Adrenal gland (tissue), 12 donors: ENCODE results near the gene PPP1R14C. TPM values are rescaled to one million over a fixed set of nuclear protein-coding genes. Genes with fewer than 3 reads are reported as not detected.

Experiments
- DNase-seq, 7 donors: peaks; one replicate each; pipeline ENCODE4 v3.0.0-alpha.2; 2019 to 2020
- H3K27ac ChIP-seq, 5 donors: fragments of 200-600 bp; sonication (generic) in 4 of 5; 1 replicate in 3 of 5; 2 replicates in 2 of 5; pipeline versions ENCODE4 v1.5.1 to v1.8.0; 2016 to 2020; ENCODE audit warnings: mild to moderate bottlenecking in 1 of 5
- H3K27me3 ChIP-seq: fragments of 200-600 bp; 2 replicates; pipeline ENCODE4 v1.8.0; 2021
- H3K36me3 ChIP-seq, 2 donors: fragments of 200-600 bp; replicated peaks in 1 of 2; 1 replicate in 1 of 2; 2 replicates in 1 of 2; pipeline versions ENCODE4 v1.5.1 to v1.8.0; 2018 to 2022
- H3K4me1 ChIP-seq, 2 donors: fragments of 200-600 bp; replicated peaks in 1 of 2; 1 replicate in 1 of 2; 2 replicates in 1 of 2; pipeline versions ENCODE4 v1.5.1 to v1.8.0; 2018 to 2021
- H3K4me3 ChIP-seq, 4 donors: fragments of 200-600 bp; sonication (generic) in 3 of 4; one replicate each; pipeline ENCODE4 v1.5.1; 2016 to 2018
- H3K9me3 ChIP-seq, 3 donors: fragments of 200-600 bp; sonication (generic) in 1 of 3; replicated peaks in 1 of 3; 1 replicate in 2 of 3; 2 replicates in 1 of 3; pipeline versions ENCODE4 v1.5.1 to v1.8.0; 2016 to 2021
- POLR2A ChIP-seq, 2 donors: fragments of 450-650 bp; IDR thresholded peaks; one replicate each; pipeline ENCODE4 v1.6.1; 2017; ENCODE audit warnings: antibody characterized with exemption in 2 of 2, mild to moderate bottlenecking in 2 of 2, moderate library complexity in 1 of 2
- WGBS, 4 donors: extraction: QIAGEN DNeasy Blood & Tissue Kit in 2 of 4; methylation state at CpG; one replicate each; pipeline versions ENCODE4 v1.1.5 to v1.1.7; 2013 to 2017; 5-methylcytosine and 5-hydroxymethylcytosine counted together
- intact Hi-C, 2 donors: fragments of 100-400 bp; cut with DNase I; formaldehyde crosslinking; loops; one replicate each; pipeline versions ENCODE4 v1.14.1 to v1.15.0; 2022 to 2023
- polyA plus RNA-seq, 3 donors: library from polyadenylated mRNA; stranded (reverse); fragments of 200-250 nt in 2 of 3; fragments of 350-450 nt in 1 of 3; fragmentation: Illumina TruSeq in 1 of 3; extraction: RNeasy Lipid Tissue Mini Kit (QIAGEN cat#74804) in 1 of 3; gene quantifications; one replicate each; pipeline ENCODE4 v1.2.3, GENCODE V29; 2013 to 2014
- total RNA-seq, 9 donors: library from RNA; depleted of rRNA in 4 of 9; stranded (reverse); fragments of >200 nt in 4 of 9; fragments of 120-200 nt in 1 of 9; fragmentation: NEBNext Ultra II Directional in 1 of 9; extraction: Animal tissue kit (Norgen Biotek cat#: 25700) in 1 of 9; gene quantifications; one replicate each; pipeline versions ENCODE4 v1.1.0 to v1.2.4, GENCODE V29; 2013 to 2023
- TF ChIP-seq, protein P1 (sequence below), 6 experiments: fragments of 450-650 bp in 4 of 6; fragments of 200-600 bp in 2 of 6; sonication (generic) in 1 of 6; IDR thresholded peaks; 1 replicate in 5 of 6; 2 replicates in 1 of 6; pipeline versions ENCODE4 v1.5.1 to v1.8.0; 2016 to 2021; ENCODE audit warnings: antibody characterized with exemption in 6 of 6, mild to moderate bottlenecking in 2 of 6, moderate library complexity in 1 of 6
- donor health status: healthy with polysubstance abuse.
- donor health status: Bipolar disorder and iron deficiency.
- donor health status: DM: yes; HTN: yes; CAD: no.
- donor health status: DM: no; HTN: no; CAD: no.
- donor health status: DM: no; HTN: no; CAD: no.
- donor health status: DM: yes; HTN: yes; CAD: no.

PPP1R14C gene
- total and polyA plus RNA-seq, 12 donors = 0.11 to 0.46 (median 0.17) TPM; not detected in 5

DNA sequence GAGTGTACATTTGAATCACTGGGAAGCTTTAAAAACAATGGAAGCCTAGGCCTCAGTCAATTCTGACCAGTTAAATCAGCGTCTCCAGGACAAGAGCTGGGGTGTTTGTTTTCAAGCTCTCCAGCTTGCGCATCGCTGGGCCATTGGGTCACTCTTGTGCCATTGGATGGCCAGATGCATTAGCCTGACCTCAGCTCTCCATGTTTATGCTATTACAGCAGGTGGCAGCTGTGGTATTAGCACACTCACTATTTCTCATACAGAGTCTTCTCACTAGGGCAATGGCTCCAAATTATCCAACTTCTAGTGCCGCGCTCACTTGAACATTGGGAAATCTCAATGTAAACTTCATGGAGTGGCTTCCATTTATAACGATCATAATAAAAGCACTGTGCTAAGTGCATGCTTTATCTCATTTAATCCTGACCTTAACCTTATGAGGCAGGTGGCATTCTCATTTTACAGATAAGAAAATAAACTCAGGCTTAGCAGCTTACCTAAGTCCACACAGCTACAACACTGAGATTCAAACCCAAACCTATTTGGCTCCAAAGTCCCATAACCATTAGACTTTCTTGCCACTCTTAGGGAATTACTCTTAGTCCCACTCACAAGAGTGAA is 108.8 kb downstream of the PPP1R14C start:
- H3K9me3 ChIP-seq = no peaks in the 10 kb centered on the region
- no peak overlapping the region for H3K27ac ChIP-seq
- intact Hi-C loops = no loop called here
- no peak overlapping the region for H3K4me3 ChIP-seq
- TF ChIP-seq POLR2A (IDR thresholded peaks at IDR 0.05) = no peak
- TF ChIP-seq, protein P1, sequence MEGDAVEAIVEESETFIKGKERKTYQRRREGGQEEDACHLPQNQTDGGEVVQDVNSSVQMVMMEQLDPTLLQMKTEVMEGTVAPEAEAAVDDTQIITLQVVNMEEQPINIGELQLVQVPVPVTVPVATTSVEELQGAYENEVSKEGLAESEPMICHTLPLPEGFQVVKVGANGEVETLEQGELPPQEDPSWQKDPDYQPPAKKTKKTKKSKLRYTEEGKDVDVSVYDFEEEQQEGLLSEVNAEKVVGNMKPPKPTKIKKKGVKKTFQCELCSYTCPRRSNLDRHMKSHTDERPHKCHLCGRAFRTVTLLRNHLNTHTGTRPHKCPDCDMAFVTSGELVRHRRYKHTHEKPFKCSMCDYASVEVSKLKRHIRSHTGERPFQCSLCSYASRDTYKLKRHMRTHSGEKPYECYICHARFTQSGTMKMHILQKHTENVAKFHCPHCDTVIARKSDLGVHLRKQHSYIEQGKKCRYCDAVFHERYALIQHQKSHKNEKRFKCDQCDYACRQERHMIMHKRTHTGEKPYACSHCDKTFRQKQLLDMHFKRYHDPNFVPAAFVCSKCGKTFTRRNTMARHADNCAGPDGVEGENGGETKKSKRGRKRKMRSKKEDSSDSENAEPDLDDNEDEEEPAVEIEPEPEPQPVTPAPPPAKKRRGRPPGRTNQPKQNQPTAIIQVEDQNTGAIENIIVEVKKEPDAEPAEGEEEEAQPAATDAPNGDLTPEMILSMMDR (IDR thresholded peaks at IDR 0.05) = no peak
- WGBS, 4 donors = 93 to 95% (median 94%) methylated on average over 5 to 6 of the region's 6 CpGs
- no peaks in the 10 kb centered on the region for H3K27me3 ChIP-seq
- no peak for DNase-seq
- no peaks in the 10 kb centered on the region for H3K4me1 ChIP-seq
- no peaks in the 10 kb centered on the region for H3K36me3 ChIP-seq

DNA sequence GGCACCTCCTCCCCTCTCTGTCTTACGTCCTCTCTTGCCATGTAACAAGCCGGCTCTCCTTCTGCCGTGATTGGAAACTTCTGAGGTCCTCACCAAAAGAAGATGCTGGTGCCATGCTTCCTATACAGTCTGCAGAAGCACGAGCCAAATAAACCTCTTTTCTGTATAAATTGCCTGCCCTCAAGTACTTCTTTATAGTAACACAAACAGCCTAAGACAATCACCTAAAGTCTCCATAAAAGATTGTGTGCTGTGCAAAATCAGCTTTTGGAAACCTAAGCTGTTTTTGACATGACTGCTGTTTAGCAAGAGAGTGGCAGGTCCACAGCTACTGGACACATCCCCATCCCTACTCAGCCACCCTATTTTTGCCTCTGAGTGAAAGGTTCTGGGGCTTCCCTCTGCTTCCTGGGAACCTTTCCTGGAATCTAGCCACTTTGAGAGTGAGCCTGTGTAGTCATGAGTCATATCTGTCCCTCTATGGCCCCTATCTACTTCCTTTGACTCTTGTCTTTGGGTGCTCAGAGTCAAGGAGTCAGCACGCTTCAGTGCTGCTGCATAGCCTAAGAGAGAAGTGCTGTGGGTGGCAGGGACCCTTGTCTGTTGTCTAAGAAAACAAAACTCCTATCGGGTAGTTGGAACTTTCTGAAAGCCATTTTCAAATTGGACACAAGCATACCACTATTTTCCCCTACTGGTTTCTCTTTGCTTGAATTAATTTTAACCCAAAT is 110.0 kb downstream of the PPP1R14C start:
- no peaks in the 10 kb centered on the region for H3K9me3 ChIP-seq
- H3K4me3 ChIP-seq = no peak overlapping the region
- 75 to 83% (median 78%) methylated on average over 5 to 6 of the region's 6 CpGs for WGBS, 4 donors
- H3K4me1 ChIP-seq = no peaks in the 10 kb centered on the region
- DNase-seq = no peak
- no peak overlapping the region for H3K27ac ChIP-seq
- H3K36me3 ChIP-seq = no peaks in the 10 kb centered on the region
- intact Hi-C loops = no loop called here
- no peak for TF ChIP-seq POLR2A (IDR thresholded peaks at IDR 0.05)
- TF ChIP-seq, protein P1 (IDR thresholded peaks at IDR 0.05) = no peak
- H3K27me3 ChIP-seq = no peaks in the 10 kb centered on the region

DNA sequence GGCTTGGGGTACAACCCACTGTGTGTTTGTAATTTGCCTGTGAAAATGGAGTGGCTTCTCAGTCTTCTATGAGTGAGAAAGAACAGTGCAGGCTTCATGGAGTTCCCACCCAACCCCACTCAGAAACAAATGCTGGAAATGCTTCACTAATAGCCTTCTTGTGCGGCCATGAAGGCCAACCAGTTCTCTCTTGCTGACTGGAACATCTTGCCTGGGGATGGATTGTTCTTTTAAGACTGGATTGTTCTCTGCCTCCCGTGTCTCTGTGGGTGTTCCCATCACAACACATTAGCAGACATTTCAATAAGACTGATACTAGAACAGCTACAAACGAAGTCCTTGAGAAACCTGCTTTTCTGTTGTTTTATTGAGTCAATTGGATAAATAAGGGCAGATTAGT is 110.6 kb downstream of the PPP1R14C start:
- intact Hi-C loops = no loop called here
- no peak for DNase-seq
- no peak for TF ChIP-seq POLR2A (IDR thresholded peaks at IDR 0.05)
- TF ChIP-seq, protein P1 (IDR thresholded peaks at IDR 0.05) = no peak
- no peak overlapping the region for H3K27ac ChIP-seq
- WGBS, 4 donors = 46 to 64% (median 60%) methylated on average over 3 of the region's 3 CpGs
- no peaks in the 10 kb centered on the region for H3K27me3 ChIP-seq
- no peaks in the 10 kb centered on the region for H3K4me1 ChIP-seq
- no peak overlapping the region for H3K4me3 ChIP-seq
- H3K36me3 ChIP-seq = no peaks in the 10 kb centered on the region
- no peaks in the 10 kb centered on the region for H3K9me3 ChIP-seq

DNA sequence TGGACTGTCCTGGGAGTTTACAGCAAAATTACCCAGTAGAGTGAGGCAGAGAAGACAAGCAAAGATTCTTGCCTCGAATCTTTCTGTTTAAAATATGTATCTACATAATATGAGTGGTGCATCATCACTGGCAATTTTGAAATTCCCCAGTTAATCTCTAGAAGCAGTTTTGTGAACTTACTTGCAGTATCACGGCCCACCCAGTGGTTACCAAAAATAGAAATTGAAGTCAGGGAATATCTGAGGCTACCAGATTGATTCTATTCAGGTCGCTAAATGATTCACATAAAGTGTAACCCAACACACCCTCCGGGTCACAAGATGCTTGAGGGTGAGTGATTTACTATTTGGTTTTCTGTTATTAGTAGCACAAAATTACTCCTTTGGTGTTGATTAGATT is 111.9 kb downstream of the PPP1R14C start:
- 56 to 71% (median 64%) methylated on average over 4 of the region's 4 CpGs for WGBS, 4 donors

More for the DNA sequence above, 111.9 kb downstream of the PPP1R14C start:
- intact Hi-C loops = no loop called here
- no peak for DNase-seq
- Histone ChIP-seq H3K9me3 (no peaks in the 10 kb centered on the region), H3K4me1 (no peaks in the 10 kb centered on the region), H3K27me3 (no peaks in the 10 kb centered on the region), H3K27ac (no peak overlapping the region), H3K36me3 (no peaks in the 10 kb centered on the region), H3K4me3 (no peak overlapping the region)
- no peak for TF ChIP-seq POLR2A (IDR thresholded peaks at IDR 0.05)
- TF ChIP-seq, protein P1 (IDR thresholded peaks at IDR 0.05) = no peak
